A549 treated with ZK216348 at 1 μM for 4 hours (cell line): ENCODE data around the gene TRPV2. TPM values are rescaled to one million over a fixed set of nuclear protein-coding genes. Genes with fewer than 3 reads are reported as not detected.

Experiments
- total RNA-seq: library from RNA; stranded (reverse); fragments of 200-300 nt; extraction: Qiagen RNA extraction; gene quantifications from 5 replicates; pipeline ENCODE4 v1.2.3, GENCODE V29; 2022; ENCODE audit warnings: low read depth

Gene TRPV2, protein sequence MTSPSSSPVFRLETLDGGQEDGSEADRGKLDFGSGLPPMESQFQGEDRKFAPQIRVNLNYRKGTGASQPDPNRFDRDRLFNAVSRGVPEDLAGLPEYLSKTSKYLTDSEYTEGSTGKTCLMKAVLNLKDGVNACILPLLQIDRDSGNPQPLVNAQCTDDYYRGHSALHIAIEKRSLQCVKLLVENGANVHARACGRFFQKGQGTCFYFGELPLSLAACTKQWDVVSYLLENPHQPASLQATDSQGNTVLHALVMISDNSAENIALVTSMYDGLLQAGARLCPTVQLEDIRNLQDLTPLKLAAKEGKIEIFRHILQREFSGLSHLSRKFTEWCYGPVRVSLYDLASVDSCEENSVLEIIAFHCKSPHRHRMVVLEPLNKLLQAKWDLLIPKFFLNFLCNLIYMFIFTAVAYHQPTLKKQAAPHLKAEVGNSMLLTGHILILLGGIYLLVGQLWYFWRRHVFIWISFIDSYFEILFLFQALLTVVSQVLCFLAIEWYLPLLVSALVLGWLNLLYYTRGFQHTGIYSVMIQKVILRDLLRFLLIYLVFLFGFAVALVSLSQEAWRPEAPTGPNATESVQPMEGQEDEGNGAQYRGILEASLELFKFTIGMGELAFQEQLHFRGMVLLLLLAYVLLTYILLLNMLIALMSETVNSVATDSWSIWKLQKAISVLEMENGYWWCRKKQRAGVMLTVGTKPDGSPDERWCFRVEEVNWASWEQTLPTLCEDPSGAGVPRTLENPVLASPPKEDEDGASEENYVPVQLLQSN
- 0.13 to 0.86 TPM (median 0.40 TPM) in 4 of 5 replicates, not detected in the other for total RNA-seq

DNA sequence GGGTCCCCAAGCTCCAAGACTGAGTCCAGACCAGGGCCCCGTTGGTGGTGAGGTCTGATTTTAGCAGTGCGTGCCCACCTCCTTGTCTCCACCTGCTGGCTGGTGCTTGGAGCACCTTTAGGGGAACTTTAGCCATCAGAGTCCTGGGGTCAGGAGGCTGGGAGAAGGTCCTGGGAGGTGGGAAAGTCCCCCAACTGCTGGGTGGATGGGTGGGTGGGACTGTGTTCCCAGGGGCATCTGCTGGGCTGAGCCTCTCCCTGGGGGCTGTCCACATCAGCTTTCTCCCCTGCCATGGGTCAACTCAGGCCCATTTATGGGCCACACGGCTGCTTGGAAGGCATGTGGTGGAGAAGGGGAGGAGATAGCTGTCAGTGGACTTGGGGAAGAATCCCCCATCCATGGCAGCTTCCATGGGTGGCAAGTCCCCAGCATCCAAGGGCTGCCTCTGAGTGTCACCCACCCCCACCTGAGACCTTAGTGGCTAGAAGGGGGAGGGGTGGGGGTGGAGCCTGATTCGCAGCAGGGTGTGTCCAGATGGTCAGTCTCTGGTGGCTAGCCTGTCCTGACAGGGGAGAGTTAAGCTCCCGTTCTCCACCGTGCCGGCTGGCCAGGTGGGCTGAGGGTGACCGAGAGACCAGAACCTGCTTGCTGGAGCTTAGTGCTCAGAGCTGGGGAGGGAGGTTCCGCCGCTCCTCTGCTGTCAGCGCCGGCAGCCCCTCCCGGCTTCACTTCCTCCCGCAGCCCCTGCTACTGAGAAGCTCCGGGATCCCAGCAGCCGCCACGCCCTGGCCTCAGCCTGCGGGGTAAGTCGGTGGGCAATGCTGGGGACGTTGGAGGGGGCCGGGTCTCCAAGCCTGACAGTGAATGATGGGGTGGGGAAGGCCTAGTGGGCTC, at the start of gene TRPV2:
TSS of gene TRPV2 (plus strand) at position 541 of the 894 bp plus-strand sequence. CDS start 2,098 bp downstream, outside the sequence.

DNA sequence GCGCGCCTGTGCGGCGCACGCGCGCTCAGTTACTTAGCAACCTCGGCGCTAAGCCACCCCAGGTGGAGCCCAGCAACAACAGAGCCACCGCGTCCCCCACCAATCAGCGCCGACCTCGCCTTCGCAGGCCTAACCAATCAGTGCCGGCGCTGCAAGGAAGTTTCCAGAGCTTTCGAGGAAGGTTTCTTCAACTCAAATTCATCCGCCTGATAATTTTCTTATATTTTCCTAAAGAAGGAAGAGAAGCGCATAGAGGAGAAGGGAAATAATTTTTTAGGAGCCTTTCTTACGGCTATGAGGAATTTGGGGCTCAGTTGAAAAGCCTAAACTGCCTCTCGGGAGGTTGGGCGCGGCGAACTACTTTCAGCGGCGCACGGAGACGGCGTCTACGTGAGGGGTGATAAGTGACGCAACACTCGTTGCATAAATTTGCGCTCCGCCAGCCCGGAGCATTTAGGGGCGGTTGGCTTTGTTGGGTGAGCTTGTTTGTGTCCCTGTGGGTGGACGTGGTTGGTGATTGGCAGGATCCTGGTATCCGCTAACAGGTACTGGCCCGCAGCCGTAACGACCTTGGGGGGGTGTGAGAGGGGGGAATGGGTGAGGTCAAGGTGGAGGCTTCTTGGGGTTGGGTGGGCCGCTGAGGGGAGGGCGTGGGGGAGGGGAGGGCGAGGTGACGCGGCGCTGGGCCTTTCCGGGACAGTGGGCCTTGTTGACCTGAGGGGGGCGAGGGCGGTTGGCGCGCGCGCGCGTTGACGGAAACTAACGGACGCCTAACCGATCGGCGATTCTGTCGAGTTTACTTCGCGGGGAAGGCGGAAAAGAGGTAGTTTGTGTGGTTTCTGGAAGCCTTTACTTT, 34.5 kb upstream of the TRPV2 start, which contains the start of gene UBB:
TSS of gene UBB (plus strand) at position 452 of the 856 bp plus-strand sequence. CDS start 817 bp downstream, outside the sequence.

Other genes with a start within 250 kb of the TRPV2 start
- 65.7 to 86.9 TPM (median 83.9 TPM) in 5 replicates for gene NCOR1, start 200.0 kb upstream of the TRPV2 start, total RNA-seq
- gene PIGL, start 198.4 kb upstream of the TRPV2 start, total RNA-seq: 10.7 to 19.9 TPM (median 15.4 TPM) in 5 replicates
- gene CENPV, start 62.1 kb upstream of the TRPV2 start, total RNA-seq: 121 to 168 TPM (median 160 TPM) in 5 replicates
- gene UBB, start 34.5 kb upstream of the TRPV2 start, total RNA-seq: 2,012 to 2,370 TPM (median 2,162 TPM) in 5 replicates
- 1.1 to 1.5 TPM (median 1.2 TPM) in 5 replicates for gene LRRC75A, start 76.6 kb downstream of the TRPV2 start, total RNA-seq
- 7.8 to 19.8 TPM (median 13.9 TPM) in 5 replicates for gene ZNF287, start 153.6 kb downstream of the TRPV2 start, total RNA-seq
- gene ZNF624, start 238.3 kb downstream of the TRPV2 start, total RNA-seq: 1.0 to 2.3 TPM (median 2.0 TPM) in 5 replicates